Activated T-cell treated with anti-CD3 and anti-CD28 coated beads, Interleukin-2, amount 50 U/mL, for 24 hours (primary cell): ENCODE results near the gene TMEM132D.

Experiments
- DNase-seq: peaks from one replicate; pipeline ENCODE4 v3.0.0-alpha.2; 2020
- H3K27ac Mint-ChIP-seq: 2 replicates; pipeline ENCODE4 v1.8.0; 2020; ENCODE audit warnings: mild to moderate bottlenecking, mixed read lengths
- H3K27me3 Mint-ChIP-seq: 2 replicates; pipeline ENCODE4 v1.8.0; 2020; ENCODE audit warnings: mixed read lengths
- H3K36me3 Mint-ChIP-seq: 2 replicates; pipeline ENCODE4 v1.8.0; 2020; ENCODE audit warnings: low read depth, mixed read lengths
- H3K4me1 Mint-ChIP-seq: 2 replicates; pipeline ENCODE4 v1.8.0; 2020; ENCODE audit warnings: low read depth, mixed read lengths
- H3K4me3 Mint-ChIP-seq: 2 replicates; pipeline ENCODE4 v1.8.0; 2020; ENCODE audit warnings: mild to moderate bottlenecking, moderate library complexity, mixed read lengths
- H3K9me3 Mint-ChIP-seq: 2 replicates; pipeline ENCODE4 v1.8.0; 2020; ENCODE audit warnings: mixed read lengths

Gene TMEM132D

GRCh38 chr12:129903956-129904829, at the start of gene TMEM132D:
TMEM132D (minus strand) TSS chr12:129904025.
- no peak for DNase-seq
- H3K36me3 Mint-ChIP-seq, result no peaks in the 10 kb centered on the region
- no peaks in the 10 kb centered on the region for H3K9me3 Mint-ChIP-seq
- no peaks in the 10 kb centered on the region for H3K4me1 Mint-ChIP-seq
- peaks cover 40% of the 10 kb centered on the region for H3K27me3 Mint-ChIP-seq
- H3K4me3 Mint-ChIP-seq, result no peak within 1 kb of the TSS
- no peak within 1 kb of the TSS for H3K27ac Mint-ChIP-seq

GRCh38 chr12:129949651-129950050, 45.8 kb upstream of the TMEM132D start:
- Mint-ChIP-seq H3K9me3 (no peaks in the 10 kb centered on the region), H3K27me3 (no peaks in the 10 kb centered on the region), H3K27ac (no peak overlapping the region), H3K36me3 (no peaks in the 10 kb centered on the region), H3K4me3 (no peak overlapping the region), H3K4me1 (no peaks in the 10 kb centered on the region)
- DNase-seq, result no peak

GRCh38 chr12:129941618-129942017, 37.8 kb upstream of the TMEM132D start:
- Mint-ChIP-seq H3K27ac (no peak overlapping the region), H3K36me3 (no peaks in the 10 kb centered on the region), H3K4me1 (no peaks in the 10 kb centered on the region), H3K4me3 (no peak overlapping the region), H3K27me3 (no peaks in the 10 kb centered on the region), H3K9me3 (no peaks in the 10 kb centered on the region)
- no peak for DNase-seq

GRCh38 chr12:129938089-129938488, 34.3 kb upstream of the TMEM132D start:
- DNase-seq, result no peak
- no peaks in the 10 kb centered on the region for H3K9me3 Mint-ChIP-seq
- H3K27ac Mint-ChIP-seq, result no peak overlapping the region
- H3K36me3 Mint-ChIP-seq, result no peaks in the 10 kb centered on the region
- H3K4me3 Mint-ChIP-seq, result no peak overlapping the region
- no peaks in the 10 kb centered on the region for H3K4me1 Mint-ChIP-seq
- no peaks in the 10 kb centered on the region for H3K27me3 Mint-ChIP-seq

- Mint-ChIP-seq H3K4me1 (no peaks in the 10 kb centered on the region), H3K27ac (no peak overlapping the region), H3K36me3 (no peaks in the 10 kb centered on the region), H3K4me3 (no peak overlapping the region), H3K9me3 (peaks cover 1% of the 10 kb centered on the region), H3K27me3 (no peaks in the 10 kb centered on the region)
- DNase-seq, result no peak
Measured at GRCh38 chr12:129937426-129937825, 33.6 kb upstream of the TMEM132D start.

- H3K4me1 Mint-ChIP-seq, result no peaks in the 10 kb centered on the region
- no peak overlapping the region for H3K4me3 Mint-ChIP-seq
- no peaks in the 10 kb centered on the region for H3K27me3 Mint-ChIP-seq
- no peak overlapping the region for H3K27ac Mint-ChIP-seq
- peaks cover 3% of the 10 kb centered on the region for H3K9me3 Mint-ChIP-seq
- no peaks in the 10 kb centered on the region for H3K36me3 Mint-ChIP-seq
- DNase-seq, result no peak
Measured at GRCh38 chr12:129928643-129929042, 24.8 kb upstream of the TMEM132D start.

GRCh38 chr12:129927316-129927900, 23.6 kb upstream of the TMEM132D start:
- Mint-ChIP-seq H3K9me3 (peaks cover 5% of the 10 kb centered on the region), H3K27ac (no peak overlapping the region), H3K36me3 (no peaks in the 10 kb centered on the region), H3K4me1 (no peaks in the 10 kb centered on the region), H3K27me3 (no peaks in the 10 kb centered on the region), H3K4me3 (no peak overlapping the region)
- no peak for DNase-seq

GRCh38 chr12:129911428-129912049, 7.7 kb upstream of the TMEM132D start:
- H3K27me3 Mint-ChIP-seq, result peaks cover 3% of the 10 kb centered on the region
- no peak for DNase-seq
- H3K27ac Mint-ChIP-seq, result no peak overlapping the region
- no peaks in the 10 kb centered on the region for H3K4me1 Mint-ChIP-seq
- no peak overlapping the region for H3K4me3 Mint-ChIP-seq
- no peaks in the 10 kb centered on the region for H3K36me3 Mint-ChIP-seq
- H3K9me3 Mint-ChIP-seq, result no peaks in the 10 kb centered on the region

- no peaks in the 10 kb centered on the region for H3K9me3 Mint-ChIP-seq
- H3K27me3 Mint-ChIP-seq, result peaks cover 17% of the 10 kb centered on the region
- no peak overlapping the region for H3K27ac Mint-ChIP-seq
- H3K4me1 Mint-ChIP-seq, result no peaks in the 10 kb centered on the region
- DNase-seq, result no peak
- H3K36me3 Mint-ChIP-seq, result no peaks in the 10 kb centered on the region
- no peak overlapping the region for H3K4me3 Mint-ChIP-seq
Measured at GRCh38 chr12:129909051-129910020, 5.5 kb upstream of the TMEM132D start.

GRCh38 chr12:129903092-129903945, 506 bp downstream of the TMEM132D start:
- no peak overlapping the region for H3K4me3 Mint-ChIP-seq
- H3K27ac Mint-ChIP-seq, result no peak overlapping the region
- H3K27me3 Mint-ChIP-seq, result peaks cover 40% of the 10 kb centered on the region
- no peak for DNase-seq
- H3K4me1 Mint-ChIP-seq, result no peaks in the 10 kb centered on the region
- H3K36me3 Mint-ChIP-seq, result no peaks in the 10 kb centered on the region
- no peaks in the 10 kb centered on the region for H3K9me3 Mint-ChIP-seq

GRCh38 chr12:129902371-129903091, 1.3 kb downstream of the TMEM132D start:
- Mint-ChIP-seq H3K27me3 (peaks cover 40% of the 10 kb centered on the region), H3K36me3 (no peaks in the 10 kb centered on the region), H3K9me3 (no peaks in the 10 kb centered on the region), H3K4me1 (no peaks in the 10 kb centered on the region), H3K4me3 (no peak overlapping the region), H3K27ac (no peak overlapping the region)
- no peak for DNase-seq

GRCh38 chr12:129901254-129901653, 2.6 kb downstream of the TMEM132D start:
- Mint-ChIP-seq H3K9me3 (no peaks in the 10 kb centered on the region), H3K27ac (no peak overlapping the region), H3K27me3 (peaks cover 40% of the 10 kb centered on the region), H3K36me3 (no peaks in the 10 kb centered on the region), H3K4me1 (no peaks in the 10 kb centered on the region), H3K4me3 (no peak overlapping the region)
- no peak for DNase-seq

- Mint-ChIP-seq H3K27ac (no peak overlapping the region), H3K4me3 (no peak overlapping the region)
- no peak for DNase-seq
Measured at GRCh38 chr12:129900306-129900705, 3.5 kb downstream of the TMEM132D start.

More at GRCh38 chr12:129900306-129900705, 3.5 kb downstream of the TMEM132D start:
- Mint-ChIP-seq H3K4me1 (no peaks in the 10 kb centered on the region), H3K9me3 (no peaks in the 10 kb centered on the region), H3K36me3 (no peaks in the 10 kb centered on the region), H3K27me3 (peaks cover 33% of the 10 kb centered on the region)
